Mesenchymal stem cell (in vitro differentiated cells and primary cell): ENCODE results near the gene PKMYT1.
A peak's percentile ranks its signal among the peaks of the same experiment; 100 is the strongest.

ENCODE experiments used
- DNase-seq: peaks from one replicate; pipeline ENCODE4 v3.0.0-alpha.2; 2013
- H2AFZ ChIP-seq: one replicate; pipeline ENCODE4 v1.6.1; 2013; ENCODE audit warnings: low read depth, mild to moderate bottlenecking, control low read depth, inconsistent platforms, low read length, moderate library complexity
- H2AK5ac ChIP-seq: 2 replicates; pipeline ENCODE4 v1.6.1; 2013; ENCODE audit warnings: low read length, moderate library complexity, mild to moderate bottlenecking, inconsistent platforms; ENCODE audit not compliant: severe bottlenecking
- H2BK120ac ChIP-seq: one replicate; pipeline ENCODE4 v1.6.1; 2013; ENCODE audit warnings: low read depth, mild to moderate bottlenecking, inconsistent platforms, low read length, moderate library complexity
- H2BK12ac ChIP-seq, 2 experiments: one replicate each; pipeline ENCODE4 v1.6.1; 2013; ENCODE audit warnings: inconsistent platforms in 2 of 2, low read length in 2 of 2, mild to moderate bottlenecking in 2 of 2, moderate library complexity in 2 of 2, control low read depth in 1 of 2
- H2BK15ac ChIP-seq: one replicate; pipeline ENCODE4 v1.6.1; 2013; ENCODE audit warnings: mild to moderate bottlenecking, low read depth, inconsistent platforms; ENCODE audit not compliant: poor library complexity, severe bottlenecking
- H2BK5ac ChIP-seq: 2 replicates; pipeline ENCODE4 v1.6.1; 2013; ENCODE audit warnings: low read depth, mild to moderate bottlenecking, low read length, control low read depth, inconsistent platforms; ENCODE audit not compliant: poor library complexity, severe bottlenecking
- H3K14ac ChIP-seq, 2 experiments: one replicate each; pipeline ENCODE4 v1.6.1; 2013; ENCODE audit warnings: inconsistent platforms in 2 of 2, low read length in 2 of 2, control low read depth in 1 of 2, mild to moderate bottlenecking in 1 of 2, moderate library complexity in 1 of 2
- H3K18ac ChIP-seq, 2 experiments: one replicate each; pipeline ENCODE4 v1.6.1; 2013; ENCODE audit warnings: inconsistent platforms in 2 of 2, low read length in 2 of 2, control low read depth in 1 of 2, low read depth in 1 of 2, mild to moderate bottlenecking in 1 of 2
- H3K23ac ChIP-seq, 2 experiments: one replicate each; pipeline ENCODE4 v1.6.1; 2013; ENCODE audit warnings: inconsistent platforms in 2 of 2, low read length in 2 of 2, mild to moderate bottlenecking in 2 of 2, moderate library complexity in 2 of 2, control low read depth in 1 of 2
- H3K27ac ChIP-seq: 2 replicates; pipeline ENCODE4 v1.5.1; 2013; ENCODE audit warnings: mild to moderate bottlenecking, moderate library complexity, low read length, control low read depth, inconsistent platforms; ENCODE audit not compliant: poor library complexity, severe bottlenecking
- H3K27me3 ChIP-seq, 2 experiments: 2 replicates each; pipeline versions ENCODE4 v1.6.1 to v1.7.0; 2013; ENCODE audit warnings: low read length in 2 of 2, mild to moderate bottlenecking in 2 of 2, moderate library complexity in 2 of 2, control low read depth in 1 of 2, inconsistent platforms in 1 of 2; ENCODE audit not compliant: control insufficient read depth in 1 of 2, insufficient read depth in 1 of 2
- H3K36me3 ChIP-seq, 2 experiments: 2 replicates each; pipeline versions ENCODE4 v1.6.1 to v1.7.0; 2013; ENCODE audit warnings: low read length in 2 of 2, control low read depth in 1 of 2, inconsistent platforms in 1 of 2, low read depth in 1 of 2, mild to moderate bottlenecking in 1 of 2; ENCODE audit not compliant: insufficient read depth in 2 of 2, control insufficient read depth in 1 of 2
- H3K4ac ChIP-seq, 2 experiments: one replicate each; pipeline ENCODE4 v1.6.1; 2013; ENCODE audit warnings: inconsistent platforms in 2 of 2, low read length in 2 of 2, mild to moderate bottlenecking in 2 of 2, moderate library complexity in 2 of 2, control low read depth in 1 of 2, low read depth in 1 of 2
- H3K4me1 ChIP-seq: 2 replicates; pipeline ENCODE4 v1.6.1; 2013; ENCODE audit warnings: low read depth, low read length, control low read depth; ENCODE audit not compliant: control insufficient read depth, insufficient read depth
- H3K4me2 ChIP-seq: 2 replicates; pipeline ENCODE4 v1.6.1; 2013; ENCODE audit warnings: low read length, mild to moderate bottlenecking, inconsistent platforms; ENCODE audit not compliant: poor library complexity, severe bottlenecking
- H3K4me3 ChIP-seq, 2 experiments: 2 replicates each; pipeline versions ENCODE4 v1.5.1 to v1.7.0; 2013; ENCODE audit warnings: low read length in 2 of 2, mild to moderate bottlenecking in 2 of 2, control low read depth in 1 of 2, low read depth in 1 of 2; ENCODE audit not compliant: insufficient read depth in 1 of 2
- H3K79me1 ChIP-seq: replicated peaks from 2 replicates; pipeline ENCODE4 v1.6.1; 2013; ENCODE audit warnings: mild to moderate bottlenecking, control low read depth, low read length, inconsistent platforms; ENCODE audit not compliant: poor library complexity, severe bottlenecking
- H3K9ac ChIP-seq: 2 replicates; pipeline ENCODE4 v1.7.0; 2013; ENCODE audit warnings: mild to moderate bottlenecking, low read length, moderate library complexity
- H3K9me3 ChIP-seq: 2 replicates; pipeline ENCODE4 v1.7.0; 2013; ENCODE audit warnings: mild to moderate bottlenecking, low read length; ENCODE audit not compliant: control insufficient read depth
- H4K8ac ChIP-seq: one replicate; pipeline ENCODE4 v1.6.1; 2013; ENCODE audit warnings: inconsistent platforms, mild to moderate bottlenecking, low read length, moderate library complexity
- H4K91ac ChIP-seq: one replicate; pipeline ENCODE4 v1.6.1; 2013; ENCODE audit warnings: mild to moderate bottlenecking, low read length, inconsistent platforms
- WGBS: methylation state at CpG from one replicate; pipeline ENCODE4 v1.1.7; 2013; ENCODE audit warnings: mixed read lengths; 5-methylcytosine and 5-hydroxymethylcytosine counted together

The PKMYT1 gene

GRCh38 chr16:3020604-3021448, 40.6 kb upstream of the PKMYT1 start:
- H2BK12ac ChIP-seq = peak overlapping the region; percentile 9 to 45
- peak overlapping the region; percentile 100 for H3K27ac ChIP-seq
- H2AK5ac ChIP-seq = peak overlapping the region; percentile 98
- peak overlapping the region; percentile 88 to 94 for H3K4ac ChIP-seq
- peak overlapping the region; percentile 90 for H4K91ac ChIP-seq
- H3K9me3 ChIP-seq = no peaks in the 10 kb centered on the region
- H2AFZ ChIP-seq = no peak overlapping the region
- H3K23ac ChIP-seq = peak overlapping the region in 1 of 2 experiments; percentile 86
- H3K9ac ChIP-seq = peak overlapping the region; percentile 100
- WGBS = 2% methylated on average over 42 of the region's 57 CpGs
- H3K27me3 ChIP-seq = peaks cover 5 to 18% of the 10 kb centered on the region in 2 experiments
- peak overlapping the region in 1 of 2 experiments; percentile 93 for H3K14ac ChIP-seq
- H2BK120ac ChIP-seq = peak overlapping the region; percentile 77
- peak; percentile 90 for DNase-seq
- H3K18ac ChIP-seq = peak overlapping the region; percentile 95 to 96
- peaks cover 6% of the 10 kb centered on the region for H3K79me1 ChIP-seq
- peak overlapping the region; percentile 81 to 97 for H3K4me3 ChIP-seq
- H3K4me1 ChIP-seq = peaks cover 29% of the 10 kb centered on the region
- H2BK15ac ChIP-seq = peak overlapping the region; percentile 97
- peaks cover 4 to 29% of the 10 kb centered on the region in 2 experiments for H3K36me3 ChIP-seq
- peak overlapping the region; percentile 100 for H2BK5ac ChIP-seq
- peak overlapping the region; percentile 64 for H3K4me2 ChIP-seq
- peak overlapping the region; percentile 81 for H4K8ac ChIP-seq

GRCh38 chr16:3020247-3020603, 40.0 kb upstream of the PKMYT1 start, which contains the start of gene TNFRSF12A:
TSS of gene TNFRSF12A (plus strand) at chr16:3020368. CDS start at chr16:3020398, 30 bp downstream.
- Histone ChIP-seq H3K23ac (peak within 1 kb of the TSS in 1 of 2 experiments; percentile 86), H3K9ac (peak within 1 kb of the TSS; percentile 100), H3K79me1 (peaks cover 4% of the 10 kb centered on the region), H3K4me2 (peak within 1 kb of the TSS; percentile 88), H2BK120ac (peak within 1 kb of the TSS; percentile 77), H2AK5ac (peak within 1 kb of the TSS; percentile 98), H3K9me3 (no peaks in the 10 kb centered on the region), H2AFZ (no peak within 1 kb of the TSS), H4K91ac (peak within 1 kb of the TSS; percentile 90), H3K27me3 (peaks cover 5 to 19% of the 10 kb centered on the region in 2 experiments), H3K4ac (peak within 1 kb of the TSS; percentile 88 to 94), H3K14ac (peak within 1 kb of the TSS in 1 of 2 experiments; percentile 93), H3K27ac (peak within 1 kb of the TSS; percentile 100), H3K18ac (peak within 1 kb of the TSS; percentile 95 to 96), H2BK15ac (peak within 1 kb of the TSS; percentile 97), H4K8ac (peak within 1 kb of the TSS; percentile 81), H2BK5ac (peak within 1 kb of the TSS; percentile 100), H3K4me3 (peak within 1 kb of the TSS; percentile 81 to 97), H3K4me1 (peaks cover 27% of the 10 kb centered on the region), H3K36me3 (peaks cover 0 to 24% of the 10 kb centered on the region in 2 experiments), H2BK12ac (peak within 1 kb of the TSS; percentile 9 to 45)
- DNase-seq = peak; percentile 78
- WGBS = under 1% methylated on average over 32 of the region's 49 CpGs

GRCh38 chr16:3019594-3020246, 39.5 kb upstream of the PKMYT1 start:
- H3K18ac ChIP-seq = peak overlapping the region in 1 of 2 experiments; percentile 54
- H3K4ac ChIP-seq = no peak overlapping the region
- H3K4me3 ChIP-seq = peak overlapping the region; percentile 49 to 97
- H3K23ac ChIP-seq = no peak overlapping the region
- no peak overlapping the region for H3K14ac ChIP-seq
- peak overlapping the region; percentile 88 for H3K4me2 ChIP-seq
- peak overlapping the region; percentile 65 for H3K9ac ChIP-seq
- peaks cover 0 to 24% of the 10 kb centered on the region in 2 experiments for H3K36me3 ChIP-seq
- H2BK5ac ChIP-seq = no peak overlapping the region
- no peak overlapping the region for H2AK5ac ChIP-seq
- DNase-seq = no peak
- H3K9me3 ChIP-seq = no peaks in the 10 kb centered on the region
- no peak overlapping the region for H4K8ac ChIP-seq
- H4K91ac ChIP-seq = no peak overlapping the region
- peaks cover 5 to 24% of the 10 kb centered on the region in 2 experiments for H3K27me3 ChIP-seq
- peak overlapping the region; percentile 60 for H3K27ac ChIP-seq
- H2BK120ac ChIP-seq = no peak overlapping the region
- H2BK15ac ChIP-seq = no peak overlapping the region
- H2AFZ ChIP-seq = no peak overlapping the region
- peaks cover 2% of the 10 kb centered on the region for H3K79me1 ChIP-seq
- peaks cover 27% of the 10 kb centered on the region for H3K4me1 ChIP-seq
- H2BK12ac ChIP-seq = peak overlapping the region in 1 of 2 experiments; percentile 15
- 44% methylated on average over 38 of the region's 40 CpGs for WGBS
